Endothelial cell (in vitro differentiated cells): Measurements from ENCODE around the gene NT5DC2. TPM values are rescaled to one million over a fixed set of nuclear protein-coding genes. Genes with fewer than 3 reads are reported as not detected.

Experiments used
- DNase-seq: peaks from one replicate; pipeline ENCODE4 v3.0.0; 2021; ENCODE audit warnings: low spot score
- H3K27ac Mint-ChIP-seq: one replicate; pipeline ENCODE4 v1.8.0; 2021; ENCODE audit warnings: mixed read lengths, inconsistent platforms; ENCODE audit not compliant: unreplicated experiment
- H3K27me3 Mint-ChIP-seq: one replicate; pipeline ENCODE4 v1.8.0; 2021; ENCODE audit warnings: mild to moderate bottlenecking, moderate library complexity, mixed read lengths, inconsistent platforms; ENCODE audit not compliant: unreplicated experiment
- H3K36me3 Mint-ChIP-seq: one replicate; pipeline ENCODE4 v1.8.0; 2021; ENCODE audit warnings: mild to moderate bottlenecking, low read depth, mixed read lengths, inconsistent platforms; ENCODE audit not compliant: unreplicated experiment
- H3K4me1 Mint-ChIP-seq: one replicate; pipeline ENCODE4 v1.8.0; 2021; ENCODE audit warnings: mild to moderate bottlenecking, mixed read lengths, inconsistent platforms; ENCODE audit not compliant: unreplicated experiment
- H3K4me3 Mint-ChIP-seq: one replicate; pipeline ENCODE4 v1.8.0; 2021; ENCODE audit warnings: mild to moderate bottlenecking, mixed read lengths, inconsistent platforms; ENCODE audit not compliant: unreplicated experiment
- H3K9me3 Mint-ChIP-seq: one replicate; pipeline ENCODE4 v1.8.0; 2021; ENCODE audit warnings: mixed read lengths, inconsistent platforms; ENCODE audit not compliant: unreplicated experiment
- total RNA-seq: library from RNA; stranded (reverse); fragmentation: NEBNext Ultra II Directional; extraction: Animal tissue kit (Norgen Biotek cat#: 25700); gene quantifications from one replicate; pipeline ENCODE4 v1.2.1, GENCODE V29; 2021; ENCODE audit not compliant: unreplicated experiment
- TF ChIP-seq, protein P1 (sequence below): fragments of 200-600 bp; sonication (generic); IDR thresholded peaks from one replicate; pipeline ENCODE4 v1.5.0; 2021; ENCODE audit warnings: antibody characterized with exemption; ENCODE audit not compliant: unreplicated experiment

NT5DC2 gene
- total RNA-seq, 1 donor from 2014 or later: 252 TPM

DNA sequence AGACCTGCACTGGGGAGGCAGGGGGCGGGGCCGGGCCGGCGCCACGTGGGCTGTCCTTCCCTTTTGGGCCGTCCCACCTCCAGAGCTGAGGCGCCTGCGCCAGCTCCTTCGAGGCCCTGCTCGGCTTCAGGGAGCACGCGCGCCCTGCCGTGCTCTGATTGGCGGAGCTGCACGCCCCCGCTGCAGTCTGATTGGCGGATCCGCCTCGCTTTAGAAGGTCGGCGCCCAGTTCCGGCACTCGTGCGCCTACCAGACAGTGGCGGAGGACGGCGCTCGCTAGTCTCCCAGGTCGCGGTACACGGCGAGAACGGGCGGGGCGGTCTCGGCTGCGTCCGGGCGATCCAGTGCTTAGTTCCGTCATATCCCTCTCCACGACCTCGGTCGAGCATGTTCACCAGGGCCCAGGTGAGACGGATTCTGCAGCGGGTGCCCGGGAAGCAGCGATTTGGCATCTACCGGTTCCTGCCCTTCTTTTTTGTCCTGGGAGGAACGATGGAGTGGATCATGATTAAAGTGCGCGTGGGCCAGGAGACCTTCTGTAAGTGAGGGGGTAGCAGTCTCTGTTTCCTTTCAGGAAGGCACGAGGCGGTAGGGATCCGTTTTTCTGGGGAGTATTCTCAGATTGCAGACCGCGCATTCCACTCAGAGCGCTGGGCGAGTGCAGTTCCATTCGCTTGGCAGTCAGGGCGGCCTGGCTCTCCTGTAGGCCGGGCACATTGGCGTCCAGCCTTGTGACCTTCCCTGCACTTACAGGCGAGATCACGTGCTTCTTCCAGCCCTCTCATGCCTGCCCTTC is 2.9 kb upstream of the NT5DC2 start, which contains the start of gene UQCC5:
Gene UQCC5 (plus strand): TSS at position 237 of the 796 bp plus-strand sequence. CDS start 151 bp downstream, at position 388.
- H3K36me3 Mint-ChIP-seq: peaks cover 26% of the 10 kb centered on the region
- H3K27ac Mint-ChIP-seq: peak within 1 kb of the TSS; percentile 95
- DNase-seq: peak; percentile 98
- no peaks in the 10 kb centered on the region for H3K9me3 Mint-ChIP-seq
- TF ChIP-seq, protein P1, sequence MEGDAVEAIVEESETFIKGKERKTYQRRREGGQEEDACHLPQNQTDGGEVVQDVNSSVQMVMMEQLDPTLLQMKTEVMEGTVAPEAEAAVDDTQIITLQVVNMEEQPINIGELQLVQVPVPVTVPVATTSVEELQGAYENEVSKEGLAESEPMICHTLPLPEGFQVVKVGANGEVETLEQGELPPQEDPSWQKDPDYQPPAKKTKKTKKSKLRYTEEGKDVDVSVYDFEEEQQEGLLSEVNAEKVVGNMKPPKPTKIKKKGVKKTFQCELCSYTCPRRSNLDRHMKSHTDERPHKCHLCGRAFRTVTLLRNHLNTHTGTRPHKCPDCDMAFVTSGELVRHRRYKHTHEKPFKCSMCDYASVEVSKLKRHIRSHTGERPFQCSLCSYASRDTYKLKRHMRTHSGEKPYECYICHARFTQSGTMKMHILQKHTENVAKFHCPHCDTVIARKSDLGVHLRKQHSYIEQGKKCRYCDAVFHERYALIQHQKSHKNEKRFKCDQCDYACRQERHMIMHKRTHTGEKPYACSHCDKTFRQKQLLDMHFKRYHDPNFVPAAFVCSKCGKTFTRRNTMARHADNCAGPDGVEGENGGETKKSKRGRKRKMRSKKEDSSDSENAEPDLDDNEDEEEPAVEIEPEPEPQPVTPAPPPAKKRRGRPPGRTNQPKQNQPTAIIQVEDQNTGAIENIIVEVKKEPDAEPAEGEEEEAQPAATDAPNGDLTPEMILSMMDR: no peak
- peaks cover 26% of the 10 kb centered on the region for H3K4me1 Mint-ChIP-seq
- peaks cover 30% of the 10 kb centered on the region for H3K27me3 Mint-ChIP-seq
- peak within 1 kb of the TSS; percentile 97 for H3K4me3 Mint-ChIP-seq

DNA sequence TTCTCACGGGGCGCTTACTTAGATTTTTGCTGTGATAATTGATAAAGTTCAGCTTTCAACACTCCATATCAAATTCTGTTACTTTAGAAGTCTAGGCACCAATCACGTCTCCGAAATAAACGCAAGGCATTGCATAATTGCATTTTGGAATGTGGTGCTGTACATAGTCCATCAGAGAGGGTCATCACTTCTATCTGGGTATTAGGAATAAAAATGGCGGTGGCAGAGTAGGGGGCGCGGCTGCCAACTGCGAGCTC is 2.4 kb upstream of the NT5DC2 start:
- Mint-ChIP-seq H3K27ac (peak overlapping the region; percentile 61), H3K27me3 (peaks cover 30% of the 10 kb centered on the region), H3K4me3 (peak overlapping the region; percentile 86), H3K9me3 (no peaks in the 10 kb centered on the region), H3K36me3 (peaks cover 26% of the 10 kb centered on the region), H3K4me1 (peaks cover 29% of the 10 kb centered on the region)
- DNase-seq: no peak
- TF ChIP-seq, protein P1: no peak

DNA sequence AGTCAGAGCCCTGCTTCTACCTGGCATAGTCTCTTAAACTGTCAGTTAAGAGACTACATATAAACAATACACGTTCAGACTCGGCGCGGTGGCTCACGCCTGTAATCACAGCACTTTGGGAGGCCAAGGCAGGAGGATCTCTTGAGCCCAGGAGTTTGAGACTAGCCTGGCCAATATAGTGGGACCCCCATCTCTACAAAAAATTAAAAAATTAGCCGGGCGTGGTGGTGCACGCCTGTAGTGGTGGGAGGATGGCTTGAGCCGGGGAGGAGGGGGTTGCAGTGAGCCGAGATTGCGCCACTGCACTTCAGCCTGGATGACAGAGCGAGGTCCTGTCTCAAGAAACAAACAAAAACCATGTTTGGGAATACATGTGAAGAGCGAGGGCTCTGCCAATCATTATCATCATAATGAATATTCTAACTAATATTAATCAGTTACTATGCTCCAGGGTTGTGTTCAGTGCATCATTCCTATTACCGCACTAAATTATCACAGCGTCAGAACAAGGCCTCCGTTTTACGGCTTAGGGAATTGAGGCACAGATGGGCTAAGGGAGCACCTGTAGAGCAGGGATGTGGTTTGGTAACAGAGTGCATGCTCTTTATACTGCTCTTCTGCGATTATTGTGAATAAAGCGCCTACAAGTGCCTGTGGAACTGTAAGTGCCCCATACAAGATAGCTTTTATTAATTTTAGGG is 1.9 kb upstream of the NT5DC2 start:
- H3K36me3 Mint-ChIP-seq: peaks cover 21% of the 10 kb centered on the region
- no peaks in the 10 kb centered on the region for H3K9me3 Mint-ChIP-seq
- peaks cover 30% of the 10 kb centered on the region for H3K27me3 Mint-ChIP-seq
- TF ChIP-seq, protein P1: no peak
- peak overlapping the region; percentile 67 for H3K27ac Mint-ChIP-seq
- peaks cover 29% of the 10 kb centered on the region for H3K4me1 Mint-ChIP-seq
- peak; percentile 4 for DNase-seq
- peak overlapping the region; percentile 88 for H3K4me3 Mint-ChIP-seq

DNA sequence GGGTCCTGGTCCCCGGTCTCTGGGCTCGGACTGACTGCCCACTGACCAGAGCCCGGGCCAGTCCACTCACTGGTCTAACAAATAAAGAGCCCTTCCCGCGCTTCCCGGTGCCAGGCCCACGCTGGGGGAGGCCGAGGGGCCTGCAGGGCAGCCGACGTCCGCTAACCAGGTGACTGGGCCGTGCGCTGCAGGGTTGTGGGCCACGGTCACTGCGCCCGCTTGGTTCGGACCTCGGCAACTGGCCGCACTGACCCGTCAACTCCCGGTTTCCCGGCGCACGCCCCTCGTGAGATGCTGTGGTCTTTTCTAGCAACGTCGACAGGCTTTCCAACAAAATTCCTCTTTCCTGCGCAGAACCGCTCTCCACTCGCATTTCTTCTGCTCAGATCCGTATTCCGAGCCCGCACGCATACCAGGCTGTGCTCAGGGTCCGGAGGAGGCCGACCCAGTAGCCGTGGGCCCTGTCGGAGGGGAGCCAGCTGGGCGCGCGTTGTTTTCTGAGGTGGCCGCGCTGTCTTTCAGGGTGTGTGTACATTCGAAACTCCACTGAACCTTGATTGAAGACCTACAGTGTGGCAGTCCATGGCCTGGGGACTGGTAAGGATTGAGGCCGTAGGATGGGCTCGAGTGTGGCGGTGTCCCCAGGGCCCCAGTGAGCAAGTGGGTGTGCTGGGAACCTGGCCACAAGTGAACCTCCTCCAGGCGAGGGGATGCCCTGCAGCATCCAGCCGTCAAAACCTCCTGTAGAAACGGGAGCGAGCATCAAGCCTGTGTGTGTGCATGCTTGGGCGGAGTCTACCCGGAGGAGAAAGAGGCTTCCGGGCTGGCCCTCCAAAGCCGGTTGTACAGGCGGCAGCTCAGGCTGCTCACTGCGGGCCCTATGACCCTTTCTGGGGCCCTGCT is 875 bp upstream of the NT5DC2 start:
- Mint-ChIP-seq H3K9me3 (no peaks in the 10 kb centered on the region), H3K27me3 (peaks cover 33% of the 10 kb centered on the region), H3K36me3 (peaks cover 20% of the 10 kb centered on the region), H3K4me1 (peaks cover 32% of the 10 kb centered on the region), H3K27ac (peak overlapping the region; percentile 67), H3K4me3 (peak overlapping the region; percentile 88)
- DNase-seq: peak; percentile 14
- TF ChIP-seq, protein P1: no peak
